ENCODE data around the gene TBC1D5.

TBC1D5 gene

GRCh38 chr3:17336291-17336690, 406.1 kb downstream of the TBC1D5 start:
- DNase-seq, result no peak

GRCh38 chr3:17333893-17334292, 408.5 kb downstream of the TBC1D5 start:
- no peak for DNase-seq

- DNase-seq, result no peak
Measured at GRCh38 chr3:17333446-17333845, 409.0 kb downstream of the TBC1D5 start.

GRCh38 chr3:17330660-17331059, 411.8 kb downstream of the TBC1D5 start:
- no peak for DNase-seq

GRCh38 chr3:17329927-17330326, 412.5 kb downstream of the TBC1D5 start:
- DNase-seq, result no peak

- DNase-seq, result no peak
Measured at GRCh38 chr3:17322106-17322793, 420.2 kb downstream of the TBC1D5 start.

- DNase-seq, result no peak
Measured at GRCh38 chr3:17320266-17320665, 422.2 kb downstream of the TBC1D5 start.

- DNase-seq, result no peak
Measured at GRCh38 chr3:17315897-17316296, 426.5 kb downstream of the TBC1D5 start.

GRCh38 chr3:17314171-17314570, 428.3 kb downstream of the TBC1D5 start:
- DNase-seq, result no peak

GRCh38 chr3:17313746-17314145, 428.7 kb downstream of the TBC1D5 start:
- no peak for DNase-seq

- DNase-seq, result no peak
Measured at GRCh38 chr3:17310983-17311382, 431.4 kb downstream of the TBC1D5 start.

- no peak for DNase-seq
Measured at GRCh38 chr3:17307887-17308286, 434.5 kb downstream of the TBC1D5 start.

GRCh38 chr3:17307482-17307881, 434.9 kb downstream of the TBC1D5 start:
- no peak for DNase-seq

GRCh38 chr3:17304969-17305368, 437.5 kb downstream of the TBC1D5 start:
- no peak for DNase-seq

- no peak for DNase-seq
Measured at GRCh38 chr3:17302774-17303173, 439.7 kb downstream of the TBC1D5 start.

- no peak for DNase-seq
Measured at GRCh38 chr3:17302170-17302569, 440.3 kb downstream of the TBC1D5 start.

- DNase-seq, result no peak
Measured at GRCh38 chr3:17301271-17301670, 441.2 kb downstream of the TBC1D5 start.

GRCh38 chr3:17300441-17300840, 442.0 kb downstream of the TBC1D5 start:
- no peak for DNase-seq

GRCh38 chr3:17298038-17298437, 444.4 kb downstream of the TBC1D5 start:
- DNase-seq, result no peak

GRCh38 chr3:17292556-17292955, 449.9 kb downstream of the TBC1D5 start:
- DNase-seq, result no peak

- no peak for DNase-seq
Measured at GRCh38 chr3:17290894-17291293, 451.5 kb downstream of the TBC1D5 start.

- DNase-seq, result no peak
Measured at GRCh38 chr3:17288839-17289399, 453.5 kb downstream of the TBC1D5 start.

- no peak for DNase-seq
Measured at GRCh38 chr3:17287006-17287689, 455.3 kb downstream of the TBC1D5 start.

- no peak for DNase-seq
Measured at GRCh38 chr3:17278006-17278405, 464.4 kb downstream of the TBC1D5 start.

Measured in NCI-H2029 treated with DMSO at 0.1 percent for 48 hours (cell line).